DND-41 (cell line): ENCODE data around the gene BTBD16.

Source experiments
- CTCF ChIP-seq: IDR thresholded peaks from 2 replicates; pipeline ENCODE4 v1.5.1; 2012; ENCODE audit warnings: borderline replicate concordance, low read length, moderate library complexity, mild to moderate bottlenecking; ENCODE audit not compliant: poor library complexity, severe bottlenecking; ENCODE audit errors: extremely low read depth
- EZH2 ChIP-seq: IDR thresholded peaks from 3 replicates; pipeline ENCODE4 v1.6.1; 2012; ENCODE audit warnings: borderline replicate concordance, low read depth, mild to moderate bottlenecking, moderate library complexity, low read length, inconsistent platforms; ENCODE audit not compliant: severe bottlenecking

GRCh38 chr10:122243550-122243949, 27.5 kb upstream of the BTBD16 start:
- TF ChIP-seq CTCF (no peak), EZH2 (no peak)
